ENCODE data around the gene BCKDK. TPM values are rescaled to one million over a fixed set of nuclear protein-coding genes. Genes with fewer than 3 reads are reported as not detected.

The BCKDK gene
- total RNA-seq (2016; rRNA removed; fragmentation: Illumina TruSeq; extraction: Trizol) (24.9 and 25.2 TPM in 2 replicates), polyA plus RNA-seq (2011; rRNA removed) (42.6 and 54.2 TPM in 2 replicates), polyA minus RNA-seq (2011; rRNA and poly(A)+ RNA removed; ENCODE audit: low replicate concordance) (34.7 and 50.5 TPM in 2 replicates), Bru-seq, nascent RNA (percentile 56 among the genes with signal in this experiment), BruChase-seq, experiment 1, labeled RNA remaining after a 6-hour chase (percentile 59 among the genes with signal in this experiment), BruChase-seq, experiment 2, labeled RNA remaining after a 2-hour chase (percentile 56 among the genes with signal in this experiment)
- 25.2 and 38.0 TPM in 2 replicates for total RNA-seq (2016; cell fraction: cytosol; rRNA removed; fragmentation: Illumina TruSeq; extraction: Trizol; ENCODE audit: low read depth)
- total RNA-seq (2016; cell fraction: insoluble cytoplasmic fraction; rRNA removed; fragmentation: Illumina TruSeq; extraction: Trizol) = 21.6 and 21.9 TPM in 2 replicates
- total RNA-seq (2016; cell fraction: membrane; rRNA removed; fragmentation: Illumina TruSeq; extraction: Trizol) = 42.8 and 61.6 TPM in 2 replicates
- total RNA-seq (2016; cell fraction: nucleus; rRNA removed; fragmentation: Illumina TruSeq; extraction: Trizol) = 12.9 and 14.9 TPM in 2 replicates
- polyA plus RNA-seq (2011; cell fraction: cytosol; rRNA removed) = 29.2 and 38.9 TPM in 2 replicates
- 119 and 127 TPM in 2 replicates for polyA plus RNA-seq (2011; cell fraction: nucleus; rRNA removed)
- polyA plus RNA-seq (2012) = 36.4 and 39.6 TPM in 2 replicates
- 61.2 and 88.9 TPM in 2 replicates for polyA plus RNA-seq (2016; cell fraction: cytosol; fragmentation: Illumina TruSeq; extraction: Trizol; ENCODE audit: low read depth)
- polyA plus RNA-seq (2016; cell fraction: insoluble cytoplasmic fraction; fragmentation: Illumina TruSeq; extraction: Trizol; ENCODE audit: low read depth) = 38.3 and 44.6 TPM in 2 replicates
- polyA plus RNA-seq (2016; cell fraction: membrane; fragmentation: Illumina TruSeq; extraction: Trizol; ENCODE audit: low read depth) = 82.3 and 100 TPM in 2 replicates
- 34.1 and 38.8 TPM in 2 replicates for polyA plus RNA-seq (2016; cell fraction: nucleus; fragmentation: Illumina TruSeq; extraction: Trizol; ENCODE audit: insufficient read depth, low read depth)
- 23.9 and 34.2 TPM in 2 replicates for polyA minus RNA-seq (2011; cell fraction: cytosol; rRNA and poly(A)+ RNA removed)
- 25.6 and 37.4 TPM in 2 replicates for polyA minus RNA-seq (2011; cell fraction: nucleus; rRNA and poly(A)+ RNA removed)
- long read RNA-seq, experiment 1, transcript BCKDK-201 (12 exons, 2,128 nt) = major isoform, 109 of 162 reads
- long read RNA-seq, experiment 1, transcript BCKDK-203 (11 exons, 1,997 nt) = minor isoform, 28 of 162 reads
- long read RNA-seq, experiment 1, partial matches to known transcripts = 19 of 162 reads
- long read RNA-seq, experiment 1, other reads (novel, unspliced or antisense) = 6 of 162 reads
- long read RNA-seq, experiment 2, transcript BCKDK-201 (12 exons, 2,128 nt) = major isoform, 68 of 163 reads
- long read RNA-seq, experiment 2, transcript BCKDK-203 (11 exons, 1,997 nt) = minor isoform, 9 of 163 reads
- long read RNA-seq, experiment 2, partial matches to known transcripts = 67 of 163 reads
- long read RNA-seq, experiment 2, other reads (novel, unspliced or antisense) = 19 of 163 reads

GRCh38 chr16:31108035-31108793, at the start of gene BCKDK:
TSS of gene BCKDK (plus strand) at chr16:31108386. CDS start at chr16:31109224, 838 bp downstream.
- DNase-seq (ENCODE audit: low spot score) = peak; percentile 58
- POLR2A ChIA-PET = interaction anchor here (1.3 to 3.7 kb wide), 2 partner anchors 9 to 34 kb away, joined by 4 to 17 read pairs; partner anchors contain the start of gene KAT8
- 3% methylated on average over 25 of the region's 68 CpGs for WGBS (ENCODE audit: low lambda C conversion rate)
- H3K4me1 ChIP-seq (ENCODE audit: insufficient read depth, low read length) = peaks cover 42% of the 10 kb centered on the region
- H3K27me3 ChIP-seq (ENCODE audit: control insufficient read depth in 1 of 2, insufficient read depth in 2 of 2, low read length in 2 of 2) = no peaks in the 10 kb centered on the region
- intact Hi-C loops (cut with micrococcal nuclease; ENCODE audit: unreplicated experiment) = loop anchor here (5.0 kb wide), 1 partner anchor 49 kb away; no protein-coding TSS in a partner anchor
- CTCF ChIA-PET (ENCODE audit: low intra/inter-chr PET ratio, low total read pairs) = no interaction called here
- peaks cover 12% of the 10 kb centered on the region for H3K79me2 ChIP-seq (ENCODE audit: insufficient read depth, low read length)
- peak within 1 kb of the TSS; percentile 54 for H3K27ac ChIP-seq (ENCODE audit: extremely low read length, insufficient read depth, low read length)
- H4K20me1 ChIP-seq (ENCODE audit: insufficient read depth, low read length) = no peaks in the 10 kb centered on the region
- peak within 1 kb of the TSS; percentile 87 to 100 (median 94) for H3K4me3 ChIP-seq (replicated peaks in 1 of 3; ENCODE audit: insufficient read depth in 1 of 3, low read depth in 2 of 3, low read length in 3 of 3)
- H3K9ac ChIP-seq (ENCODE audit: insufficient read depth, low read depth, low read length) = peak within 1 kb of the TSS; percentile 90
- H3K9me3 ChIP-seq (ENCODE audit: low read length) = no peaks in the 10 kb centered on the region
- H3K36me3 ChIP-seq (replicated peaks in 1 of 2; ENCODE audit: control insufficient read depth in 1 of 2, insufficient read depth in 2 of 2, low read length in 2 of 2) = peaks cover 20 to 35% of the 10 kb centered on the region in 2 experiments
- peak; percentile 82 for FAIRE-seq
- in situ Hi-C loops (cut with HindIII; ENCODE audit: extremely low pct_ligation_motif_present, low pct_unique_long_range_greater_than_20kb) = no loop called here
- peak within 1 kb of the TSS; percentile 24 for H2AFZ ChIP-seq (ENCODE audit: low read length)
- peak; percentile 87 for ATAC-seq
- peak within 1 kb of the TSS; percentile 94 for H3K4me2 ChIP-seq (ENCODE audit: low read depth, low read length)
- no TSS peak for BruUV-seq (replicated peaks)
- TF ChIP-seq, protein P1, sequence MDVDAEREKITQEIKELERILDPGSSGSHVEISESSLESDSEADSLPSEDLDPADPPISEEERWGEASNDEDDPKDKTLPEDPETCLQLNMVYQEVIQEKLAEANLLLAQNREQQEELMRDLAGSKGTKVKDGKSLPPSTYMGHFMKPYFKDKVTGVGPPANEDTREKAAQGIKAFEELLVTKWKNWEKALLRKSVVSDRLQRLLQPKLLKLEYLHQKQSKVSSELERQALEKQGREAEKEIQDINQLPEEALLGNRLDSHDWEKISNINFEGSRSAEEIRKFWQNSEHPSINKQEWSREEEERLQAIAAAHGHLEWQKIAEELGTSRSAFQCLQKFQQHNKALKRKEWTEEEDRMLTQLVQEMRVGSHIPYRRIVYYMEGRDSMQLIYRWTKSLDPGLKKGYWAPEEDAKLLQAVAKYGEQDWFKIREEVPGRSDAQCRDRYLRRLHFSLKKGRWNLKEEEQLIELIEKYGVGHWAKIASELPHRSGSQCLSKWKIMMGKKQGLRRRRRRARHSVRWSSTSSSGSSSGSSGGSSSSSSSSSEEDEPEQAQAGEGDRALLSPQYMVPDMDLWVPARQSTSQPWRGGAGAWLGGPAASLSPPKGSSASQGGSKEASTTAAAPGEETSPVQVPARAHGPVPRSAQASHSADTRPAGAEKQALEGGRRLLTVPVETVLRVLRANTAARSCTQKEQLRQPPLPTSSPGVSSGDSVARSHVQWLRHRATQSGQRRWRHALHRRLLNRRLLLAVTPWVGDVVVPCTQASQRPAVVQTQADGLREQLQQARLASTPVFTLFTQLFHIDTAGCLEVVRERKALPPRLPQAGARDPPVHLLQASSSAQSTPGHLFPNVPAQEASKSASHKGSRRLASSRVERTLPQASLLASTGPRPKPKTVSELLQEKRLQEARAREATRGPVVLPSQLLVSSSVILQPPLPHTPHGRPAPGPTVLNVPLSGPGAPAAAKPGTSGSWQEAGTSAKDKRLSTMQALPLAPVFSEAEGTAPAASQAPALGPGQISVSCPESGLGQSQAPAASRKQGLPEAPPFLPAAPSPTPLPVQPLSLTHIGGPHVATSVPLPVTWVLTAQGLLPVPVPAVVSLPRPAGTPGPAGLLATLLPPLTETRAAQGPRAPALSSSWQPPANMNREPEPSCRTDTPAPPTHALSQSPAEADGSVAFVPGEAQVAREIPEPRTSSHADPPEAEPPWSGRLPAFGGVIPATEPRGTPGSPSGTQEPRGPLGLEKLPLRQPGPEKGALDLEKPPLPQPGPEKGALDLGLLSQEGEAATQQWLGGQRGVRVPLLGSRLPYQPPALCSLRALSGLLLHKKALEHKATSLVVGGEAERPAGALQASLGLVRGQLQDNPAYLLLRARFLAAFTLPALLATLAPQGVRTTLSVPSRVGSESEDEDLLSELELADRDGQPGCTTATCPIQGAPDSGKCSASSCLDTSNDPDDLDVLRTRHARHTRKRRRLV (CRISPR knock-in tag; IDR thresholded peaks at IDR 0.05) = no peak
- TF ChIP-seq MAF1 (CRISPR knock-in tag; IDR thresholded peaks at IDR 0.05; ENCODE audit: borderline replicate concordance) = no peak
- peak; percentile 77; the same call in 1 of the 2 replicates for TF ChIP-seq ZNF737 (CRISPR knock-in tag; IDR thresholded peaks at IDR 0.05; ENCODE audit: borderline replicate concordance)
- no peak for TF ChIP-seq TRIM24 (CRISPR knock-in tag; IDR thresholded peaks at IDR 0.05)
- peak; percentile 87; the same call in 1 of the 2 replicates for TF ChIP-seq EEA1 (CRISPR knock-in tag; IDR thresholded peaks at IDR 0.05; ENCODE audit: borderline replicate concordance)
- TF ChIP-seq, protein P2, sequence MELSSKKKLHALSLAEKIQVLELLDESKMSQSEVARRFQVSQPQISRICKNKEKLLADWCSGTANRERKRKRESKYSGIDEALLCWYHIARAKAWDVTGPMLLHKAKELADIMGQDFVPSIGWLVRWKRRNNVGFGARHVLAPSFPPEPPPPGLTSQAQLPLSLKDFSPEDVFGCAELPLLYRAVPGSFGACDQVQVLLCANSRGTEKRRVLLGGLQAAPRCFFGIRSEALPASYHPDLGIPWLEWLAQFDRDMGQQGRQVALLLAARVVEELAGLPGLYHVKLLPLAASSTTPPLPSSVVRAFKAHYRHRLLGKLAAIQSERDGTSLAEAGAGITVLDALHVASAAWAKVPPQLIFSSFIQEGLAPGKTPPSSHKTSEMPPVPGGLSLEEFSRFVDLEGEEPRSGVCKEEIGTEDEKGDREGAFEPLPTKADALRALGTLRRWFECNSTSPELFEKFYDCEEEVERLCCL (CRISPR knock-in tag; IDR thresholded peaks at IDR 0.05; ENCODE audit: borderline replicate concordance) = no peak
- peak; percentile 49; the same call in 1 of the 2 replicates for TF ChIP-seq NFYB (CRISPR knock-in tag; IDR thresholded peaks at IDR 0.05)
- TF ChIP-seq TCF7L2 (IDR thresholded peaks at IDR 0.05; ENCODE audit: low read depth, low read length) = no peak
- TF ChIP-seq PCBP1 (IDR thresholded peaks at IDR 0.05; ENCODE audit: borderline replicate concordance, low read depth, low read length) = no peak
